Spleen (tissue), 11 donors: Measurements from ENCODE around the gene ST3GAL3. TPM values are rescaled to one million over a fixed set of nuclear protein-coding genes. Genes with fewer than 3 reads are reported as not detected.

Experiments used
- DNase-seq: peaks from one replicate; pipeline ENCODE4 v3.0.0-alpha.2; 2020
- H3K27ac ChIP-seq, 8 donors: fragments of 200-600 bp; sonication (generic) in 7 of 8; 1 replicate in 4 of 8; 2 replicates in 4 of 8; pipeline versions ENCODE4 v1.5.0 to v1.8.0; 2016 to 2021; ENCODE audit warnings: inconsistent platforms in 4 of 8, mild to moderate bottlenecking in 4 of 8, moderate library complexity in 1 of 8
- H3K27me3 ChIP-seq, 7 donors: fragments of 200-600 bp; sonication (generic) in 6 of 7; replicated peaks in 1 of 7; 1 replicate in 4 of 7; 2 replicates in 3 of 7; pipeline versions ENCODE4 v1.5.0 to v1.8.0; 2016 to 2021; ENCODE audit warnings: inconsistent platforms in 3 of 7, mild to moderate bottlenecking in 1 of 7
- H3K36me3 ChIP-seq, 6 donors: fragments of 200-600 bp; sonication (generic) in 5 of 6; 1 replicate in 4 of 6; 2 replicates in 2 of 6; pipeline versions ENCODE4 v1.5.0 to v1.8.0; 2016 to 2021; ENCODE audit warnings: inconsistent platforms in 2 of 6
- H3K4me1 ChIP-seq, 6 donors: fragments of 200-600 bp; sonication (generic) in 5 of 6; 1 replicate in 3 of 6; 2 replicates in 3 of 6; pipeline versions ENCODE4 v1.5.0 to v1.8.0; 2016 to 2021; ENCODE audit warnings: inconsistent platforms in 3 of 6
- H3K4me3 ChIP-seq, 8 donors: fragments of 200-600 bp; sonication (generic) in 7 of 8; 1 replicate in 4 of 8; 2 replicates in 4 of 8; pipeline versions ENCODE4 v1.5.0 to v1.8.0; 2016 to 2021; ENCODE audit warnings: inconsistent platforms in 4 of 8, mild to moderate bottlenecking in 4 of 8, moderate library complexity in 2 of 8
- H3K9me3 ChIP-seq, 8 donors: fragments of 200-600 bp; sonication (generic) in 7 of 8; 1 replicate in 4 of 8; 2 replicates in 4 of 8; pipeline versions ENCODE4 v1.5.0 to v1.8.0; 2016 to 2021; ENCODE audit warnings: inconsistent platforms in 4 of 8
- POLR2A ChIP-seq, 3 donors: fragments of 450-650 bp; IDR thresholded peaks; one replicate each; pipeline ENCODE4 v1.5.1; 2017; ENCODE audit warnings: antibody characterized with exemption in 3 of 3, mild to moderate bottlenecking in 1 of 3
- POLR2AphosphoS5 ChIP-seq, 3 donors: sonication (generic); formaldehyde crosslinking; IDR thresholded peaks; one replicate each; pipeline ENCODE4 v1.5.1; 2017; ENCODE audit warnings: antibody characterized with exemption in 3 of 3
- WGBS, 5 donors: extraction: QIAGEN DNeasy Blood & Tissue Kit in 3 of 5; methylation state at CpG; one replicate each; pipeline versions ENCODE4 v1.1.5 to v1.1.7; 2013 to 2018; 5-methylcytosine and 5-hydroxymethylcytosine counted together
- intact Hi-C: fragments of 100-400 bp; cut with DNase I; formaldehyde crosslinking; loops from one replicate; pipeline ENCODE4 v1.15.0; 2023; ENCODE audit warnings: low total_unique reads
- polyA plus RNA-seq, 3 donors: library from polyadenylated mRNA; stranded (reverse); fragments of 200-250 nt; gene quantifications; one replicate each; pipeline ENCODE4 v1.2.1, GENCODE V29; 2013
- total RNA-seq, 7 donors: library from RNA; depleted of rRNA in 3 of 7; stranded (reverse); fragments of >200 nt in 3 of 7; fragmentation: NEBNext Ultra II Directional in 4 of 7; extraction: Animal tissue kit (Norgen Biotek cat#: 25700) in 4 of 7; gene quantifications; one replicate each; pipeline versions ENCODE4 v1.1.0 to v1.2.1, GENCODE V29; 2016 to 2021
- TF ChIP-seq, protein P1 (sequence below), 11 experiments: fragments of 200-600 bp in 7 of 11; fragments of 450-650 bp in 4 of 11; sonication (generic) in 4 of 11; IDR thresholded peaks in 8 of 11; conservative IDR thresholded peaks in 3 of 11; 1 replicate in 7 of 11; 2 replicates in 4 of 11; pipeline versions ENCODE4 v1.4.0 to v1.8.0; 2016 to 2021; ENCODE audit warnings: antibody characterized with exemption in 11 of 11, inconsistent platforms in 4 of 11, mild to moderate bottlenecking in 1 of 11
- donor health status: healthy with polysubstance abuse.
- donor health status: DM: no; HTN: no; CAD: no; lungs with moderate emphysema.
- donor health status: DM: no; HTN: no; CAD: no.
- donor health status: Bipolar disorder and iron deficiency.
- donor health status: healthy.
- donor health status: DM: no; HTN: no; CAD: no.
- donor health status: DM: yes; HTN: yes; CAD: no.

The ST3GAL3 gene
- total and polyA plus RNA-seq, 10 donors = 6.4 to 34.3 (median 21.0) TPM

DNA sequence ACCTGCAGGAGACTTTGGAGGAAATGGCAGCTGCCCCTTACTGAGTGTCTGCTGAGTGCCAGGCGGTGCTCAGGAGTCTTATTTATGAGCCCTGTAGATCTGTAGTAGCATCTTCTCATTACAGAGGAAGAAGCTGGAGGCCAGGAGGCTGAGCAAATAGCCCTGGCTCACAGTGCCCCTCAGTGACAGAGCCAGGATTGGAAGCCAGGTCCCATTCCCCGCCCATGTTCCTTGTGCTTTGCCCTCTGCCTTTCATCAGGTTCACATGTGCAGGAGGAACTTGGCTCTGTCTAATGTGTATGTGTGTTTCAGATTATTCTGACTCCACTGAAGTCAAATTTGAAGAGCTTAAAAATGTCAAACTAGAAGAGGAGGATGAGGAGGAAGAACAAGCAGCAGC is 36.1 kb upstream of the ST3GAL3 start:
- no peak overlapping the region for H3K27ac ChIP-seq

DNA sequence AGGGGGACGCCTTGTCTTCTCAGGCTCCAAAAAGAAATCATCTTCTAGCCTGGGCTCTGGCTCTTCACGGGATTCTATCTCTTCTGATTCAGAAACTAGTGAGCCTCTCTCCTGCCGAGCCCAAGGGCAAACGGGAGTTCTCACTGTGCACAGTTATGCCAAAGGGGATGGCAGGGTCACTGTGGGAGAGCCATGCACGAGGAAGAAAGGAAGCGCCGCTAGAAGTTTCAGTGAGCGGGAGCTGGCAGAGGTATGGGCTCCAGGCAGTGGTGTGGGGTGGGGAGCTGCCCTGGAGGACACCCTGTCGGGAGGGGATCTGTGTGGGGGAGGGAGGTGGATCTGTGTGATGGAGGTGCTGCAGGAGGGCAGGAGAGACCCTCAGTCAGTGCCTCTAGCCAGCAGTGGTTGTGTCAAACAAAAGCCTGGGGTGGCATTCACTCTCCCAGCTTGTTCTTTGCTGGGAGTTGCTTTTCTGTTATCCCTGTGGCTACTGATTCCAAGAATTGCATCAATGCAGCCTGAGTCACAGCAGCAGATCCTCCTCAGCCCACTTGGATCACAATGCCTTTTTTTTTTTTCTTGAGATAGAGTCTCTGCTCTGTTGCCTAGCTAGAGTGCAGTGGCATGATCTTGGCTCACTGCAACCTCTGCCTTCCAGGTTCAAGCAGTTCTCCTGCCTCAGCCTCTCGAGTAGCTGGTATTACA is 35.6 kb upstream of the ST3GAL3 start:
- intact Hi-C loops = no loop called here
- no peak overlapping the region for H3K4me3 ChIP-seq
- no peaks in the 10 kb centered on the region for H3K4me1 ChIP-seq
- H3K27ac ChIP-seq = no peak overlapping the region
- H3K36me3 ChIP-seq = peaks cover 7 to 100% (median 98%) of the 10 kb centered on the region in 6 donors
- no peaks in the 10 kb centered on the region for H3K9me3 ChIP-seq
- TF ChIP-seq, protein P1, sequence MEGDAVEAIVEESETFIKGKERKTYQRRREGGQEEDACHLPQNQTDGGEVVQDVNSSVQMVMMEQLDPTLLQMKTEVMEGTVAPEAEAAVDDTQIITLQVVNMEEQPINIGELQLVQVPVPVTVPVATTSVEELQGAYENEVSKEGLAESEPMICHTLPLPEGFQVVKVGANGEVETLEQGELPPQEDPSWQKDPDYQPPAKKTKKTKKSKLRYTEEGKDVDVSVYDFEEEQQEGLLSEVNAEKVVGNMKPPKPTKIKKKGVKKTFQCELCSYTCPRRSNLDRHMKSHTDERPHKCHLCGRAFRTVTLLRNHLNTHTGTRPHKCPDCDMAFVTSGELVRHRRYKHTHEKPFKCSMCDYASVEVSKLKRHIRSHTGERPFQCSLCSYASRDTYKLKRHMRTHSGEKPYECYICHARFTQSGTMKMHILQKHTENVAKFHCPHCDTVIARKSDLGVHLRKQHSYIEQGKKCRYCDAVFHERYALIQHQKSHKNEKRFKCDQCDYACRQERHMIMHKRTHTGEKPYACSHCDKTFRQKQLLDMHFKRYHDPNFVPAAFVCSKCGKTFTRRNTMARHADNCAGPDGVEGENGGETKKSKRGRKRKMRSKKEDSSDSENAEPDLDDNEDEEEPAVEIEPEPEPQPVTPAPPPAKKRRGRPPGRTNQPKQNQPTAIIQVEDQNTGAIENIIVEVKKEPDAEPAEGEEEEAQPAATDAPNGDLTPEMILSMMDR (IDR thresholded peaks at IDR 0.05 in 8 of 11, conservative IDR thresholded peaks at IDR 0.05 in 3 of 11) = no peak
- TF ChIP-seq POLR2AphosphoS5 (IDR thresholded peaks at IDR 0.05) (peak in 1 of 3 donors; percentile 35), POLR2A (IDR thresholded peaks at IDR 0.05) (no peak)
- no peak for DNase-seq
- WGBS, 5 donors = 86 to 92% (median 91%) methylated on average over 10 of the region's 10 CpGs
- no peaks in the 10 kb centered on the region for H3K27me3 ChIP-seq

More for the DNA sequence above, 36.1 kb upstream of the ST3GAL3 start:
- 94 to 97% (median 96%) methylated on average over 2 of the region's 2 CpGs for WGBS, 5 donors
- no peak for DNase-seq
- TF ChIP-seq, protein P1 (IDR thresholded peaks at IDR 0.05 in 8 of 11, conservative IDR thresholded peaks at IDR 0.05 in 3 of 11) = no peak
- TF ChIP-seq POLR2A (IDR thresholded peaks at IDR 0.05) = no peak
- TF ChIP-seq POLR2AphosphoS5 (IDR thresholded peaks at IDR 0.05) = no peak
- H3K27me3 ChIP-seq = no peaks in the 10 kb centered on the region
- no peaks in the 10 kb centered on the region for H3K4me1 ChIP-seq
- intact Hi-C loops = no loop called here
- no peak overlapping the region for H3K4me3 ChIP-seq
- no peaks in the 10 kb centered on the region for H3K9me3 ChIP-seq
- H3K36me3 ChIP-seq = peaks cover 7 to 100% (median 98%) of the 10 kb centered on the region in 6 donors

DNA sequence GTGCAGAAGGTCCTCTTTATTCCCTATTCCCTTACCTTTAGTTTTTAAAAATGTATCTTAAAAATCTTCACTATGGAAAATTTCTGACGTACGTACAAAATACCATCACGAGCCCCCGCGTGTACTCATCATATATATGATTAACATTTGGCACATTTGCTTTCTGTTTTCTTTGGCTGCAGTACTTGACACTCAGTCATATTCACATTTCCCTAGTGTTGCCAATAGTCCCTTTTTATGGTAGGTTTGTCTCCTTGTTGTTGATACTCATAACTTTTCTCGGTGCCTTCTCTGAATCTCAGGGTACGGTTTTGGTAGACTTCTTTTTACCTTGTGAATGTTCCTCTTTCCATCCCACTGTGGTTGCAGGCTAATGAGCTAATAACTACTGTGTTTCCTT is 34.1 kb upstream of the ST3GAL3 start:
- Histone ChIP-seq H3K27me3 (no peaks in the 10 kb centered on the region), H3K9me3 (no peaks in the 10 kb centered on the region), H3K36me3 (peaks cover 0 to 100% (median 84%) of the 10 kb centered on the region in 6 donors), H3K4me1 (no peaks in the 10 kb centered on the region), H3K27ac (no peak overlapping the region), H3K4me3 (no peak overlapping the region)
- 88 to 95% (median 89%) methylated on average over 7 of the region's 7 CpGs for WGBS, 5 donors
- TF ChIP-seq, protein P1 (IDR thresholded peaks at IDR 0.05 in 8 of 11, conservative IDR thresholded peaks at IDR 0.05 in 3 of 11) = no peak
- TF ChIP-seq POLR2AphosphoS5 (IDR thresholded peaks at IDR 0.05) (no peak), POLR2A (IDR thresholded peaks at IDR 0.05) (no peak)
- DNase-seq = no peak
- intact Hi-C loops = no loop called here

DNA sequence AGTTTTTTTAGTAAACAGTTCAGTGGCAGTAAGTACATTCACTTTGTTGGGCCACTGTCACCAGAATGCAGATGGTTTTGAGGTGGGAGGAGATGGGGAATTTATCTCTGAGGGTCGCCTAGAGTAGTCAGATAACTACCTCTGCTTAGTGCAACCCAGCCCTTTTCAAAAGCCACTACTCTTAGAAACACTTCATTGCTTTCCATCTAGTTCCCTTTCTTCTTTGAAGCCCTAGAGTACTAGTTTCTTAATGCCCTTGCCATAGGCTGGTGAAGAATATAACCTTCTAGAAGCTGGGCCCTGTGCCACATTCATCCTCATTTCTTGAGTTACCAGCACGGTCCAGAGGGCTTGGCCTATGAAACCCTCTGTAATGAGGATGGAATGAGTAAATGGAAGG is 28.4 kb upstream of the ST3GAL3 start:
- 74 to 91% (median 89%) methylated on average over 2 of the region's 2 CpGs for WGBS, 5 donors
- H3K36me3 ChIP-seq = peaks cover 3 to 100% (median 67%) of the 10 kb centered on the region in 6 donors

More for the DNA sequence above, 28.4 kb upstream of the ST3GAL3 start:
- intact Hi-C loops = no loop called here
- no peaks in the 10 kb centered on the region for H3K9me3 ChIP-seq
- no peak for DNase-seq
- no peak for TF ChIP-seq POLR2A (IDR thresholded peaks at IDR 0.05)
- TF ChIP-seq, protein P1 (IDR thresholded peaks at IDR 0.05 in 8 of 11, conservative IDR thresholded peaks at IDR 0.05 in 3 of 11) = no peak
- TF ChIP-seq POLR2AphosphoS5 (IDR thresholded peaks at IDR 0.05) = no peak
- H3K4me1 ChIP-seq = no peaks in the 10 kb centered on the region
- H3K27ac ChIP-seq = no peak overlapping the region
- no peaks in the 10 kb centered on the region for H3K27me3 ChIP-seq
- no peak overlapping the region for H3K4me3 ChIP-seq
